ENCODE measurements around the gene PWWP2B.

- no peak for TF ChIP-seq POLR2A (IDR thresholded peaks at IDR 0.05)
- TF ChIP-seq, protein P1, sequence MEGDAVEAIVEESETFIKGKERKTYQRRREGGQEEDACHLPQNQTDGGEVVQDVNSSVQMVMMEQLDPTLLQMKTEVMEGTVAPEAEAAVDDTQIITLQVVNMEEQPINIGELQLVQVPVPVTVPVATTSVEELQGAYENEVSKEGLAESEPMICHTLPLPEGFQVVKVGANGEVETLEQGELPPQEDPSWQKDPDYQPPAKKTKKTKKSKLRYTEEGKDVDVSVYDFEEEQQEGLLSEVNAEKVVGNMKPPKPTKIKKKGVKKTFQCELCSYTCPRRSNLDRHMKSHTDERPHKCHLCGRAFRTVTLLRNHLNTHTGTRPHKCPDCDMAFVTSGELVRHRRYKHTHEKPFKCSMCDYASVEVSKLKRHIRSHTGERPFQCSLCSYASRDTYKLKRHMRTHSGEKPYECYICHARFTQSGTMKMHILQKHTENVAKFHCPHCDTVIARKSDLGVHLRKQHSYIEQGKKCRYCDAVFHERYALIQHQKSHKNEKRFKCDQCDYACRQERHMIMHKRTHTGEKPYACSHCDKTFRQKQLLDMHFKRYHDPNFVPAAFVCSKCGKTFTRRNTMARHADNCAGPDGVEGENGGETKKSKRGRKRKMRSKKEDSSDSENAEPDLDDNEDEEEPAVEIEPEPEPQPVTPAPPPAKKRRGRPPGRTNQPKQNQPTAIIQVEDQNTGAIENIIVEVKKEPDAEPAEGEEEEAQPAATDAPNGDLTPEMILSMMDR (IDR thresholded peaks at IDR 0.05) = no peak
These were observed 42.6 kb downstream of the PWWP2B start for GRCh38 chr10:132439424-132440163.

Data from esophagus squamous epithelium (tissue), 4 donors.